GM12864 (cell line): ENCODE results near the gene MED27.

ENCODE experiments used
- DNase-seq: peaks from one replicate; pipeline ENCODE4 v3.0.0-alpha.2; 2011; ENCODE audit warnings: low read depth
- H3K4me3 ChIP-seq: 2 replicates; pipeline ENCODE4 v1.5.1; 2011; ENCODE audit warnings: mild to moderate bottlenecking, low read depth, low read length, control low read depth
- TF ChIP-seq, protein P1 (sequence below): IDR thresholded peaks from 2 replicates; pipeline ENCODE4 v1.5.1; 2011; ENCODE audit warnings: low read depth, mild to moderate bottlenecking, moderate library complexity, low read length, control low read depth, inconsistent platforms; ENCODE audit errors: missing control alignments

MED27 gene

DNA sequence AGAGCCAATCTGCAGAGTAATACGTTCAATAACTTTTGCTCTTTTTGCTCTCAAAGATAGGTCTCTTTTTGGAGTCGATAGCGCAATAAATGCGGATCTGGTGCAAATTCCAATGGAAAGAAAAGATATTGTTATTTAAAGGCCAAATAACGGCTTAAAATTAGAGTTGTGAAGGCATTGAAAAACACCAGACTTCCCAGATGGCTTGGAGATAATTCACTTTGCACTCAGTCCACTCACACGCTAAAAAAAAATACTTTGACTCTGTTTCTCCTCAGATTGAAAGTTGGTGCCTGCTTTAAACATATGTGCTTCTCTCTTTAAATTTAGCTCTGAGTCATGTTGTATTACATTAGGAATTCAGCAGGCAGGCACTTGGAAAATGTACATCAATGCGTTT, 19.5 kb upstream of the MED27 start:
- TF ChIP-seq, protein P1, sequence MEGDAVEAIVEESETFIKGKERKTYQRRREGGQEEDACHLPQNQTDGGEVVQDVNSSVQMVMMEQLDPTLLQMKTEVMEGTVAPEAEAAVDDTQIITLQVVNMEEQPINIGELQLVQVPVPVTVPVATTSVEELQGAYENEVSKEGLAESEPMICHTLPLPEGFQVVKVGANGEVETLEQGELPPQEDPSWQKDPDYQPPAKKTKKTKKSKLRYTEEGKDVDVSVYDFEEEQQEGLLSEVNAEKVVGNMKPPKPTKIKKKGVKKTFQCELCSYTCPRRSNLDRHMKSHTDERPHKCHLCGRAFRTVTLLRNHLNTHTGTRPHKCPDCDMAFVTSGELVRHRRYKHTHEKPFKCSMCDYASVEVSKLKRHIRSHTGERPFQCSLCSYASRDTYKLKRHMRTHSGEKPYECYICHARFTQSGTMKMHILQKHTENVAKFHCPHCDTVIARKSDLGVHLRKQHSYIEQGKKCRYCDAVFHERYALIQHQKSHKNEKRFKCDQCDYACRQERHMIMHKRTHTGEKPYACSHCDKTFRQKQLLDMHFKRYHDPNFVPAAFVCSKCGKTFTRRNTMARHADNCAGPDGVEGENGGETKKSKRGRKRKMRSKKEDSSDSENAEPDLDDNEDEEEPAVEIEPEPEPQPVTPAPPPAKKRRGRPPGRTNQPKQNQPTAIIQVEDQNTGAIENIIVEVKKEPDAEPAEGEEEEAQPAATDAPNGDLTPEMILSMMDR = no peak
- no peak overlapping the region for H3K4me3 ChIP-seq
- DNase-seq = no peak

DNA sequence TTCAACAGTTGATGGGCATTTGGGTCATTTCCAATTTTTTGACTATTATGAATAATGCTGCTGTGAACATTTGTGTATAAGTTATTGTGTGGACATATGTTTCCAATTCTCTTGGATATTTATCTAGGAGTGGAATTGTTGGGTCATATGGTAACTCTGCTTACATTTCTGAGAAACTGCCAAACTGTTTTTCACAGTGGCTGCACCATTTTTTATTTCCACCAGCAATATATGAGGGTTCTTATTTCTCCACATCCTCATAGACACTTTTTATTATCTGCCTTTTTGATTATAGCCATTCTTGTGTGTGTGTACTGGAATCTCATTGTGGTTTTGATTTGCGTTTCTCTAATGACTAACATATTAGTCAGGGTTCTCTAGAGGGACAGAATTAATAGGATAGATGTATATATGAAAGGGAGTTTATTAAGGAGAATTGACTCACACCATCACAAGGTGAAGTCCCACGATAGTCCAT, 14.7 kb upstream of the MED27 start:
- no peak for DNase-seq
- TF ChIP-seq, protein P1 = no peak
- H3K4me3 ChIP-seq = no peak overlapping the region

GRCh38 chr9:132090771-132091170, 11.1 kb upstream of the MED27 start:
- no peak for DNase-seq
- TF ChIP-seq, protein P1 = no peak
- H3K4me3 ChIP-seq = no peak overlapping the region

DNA sequence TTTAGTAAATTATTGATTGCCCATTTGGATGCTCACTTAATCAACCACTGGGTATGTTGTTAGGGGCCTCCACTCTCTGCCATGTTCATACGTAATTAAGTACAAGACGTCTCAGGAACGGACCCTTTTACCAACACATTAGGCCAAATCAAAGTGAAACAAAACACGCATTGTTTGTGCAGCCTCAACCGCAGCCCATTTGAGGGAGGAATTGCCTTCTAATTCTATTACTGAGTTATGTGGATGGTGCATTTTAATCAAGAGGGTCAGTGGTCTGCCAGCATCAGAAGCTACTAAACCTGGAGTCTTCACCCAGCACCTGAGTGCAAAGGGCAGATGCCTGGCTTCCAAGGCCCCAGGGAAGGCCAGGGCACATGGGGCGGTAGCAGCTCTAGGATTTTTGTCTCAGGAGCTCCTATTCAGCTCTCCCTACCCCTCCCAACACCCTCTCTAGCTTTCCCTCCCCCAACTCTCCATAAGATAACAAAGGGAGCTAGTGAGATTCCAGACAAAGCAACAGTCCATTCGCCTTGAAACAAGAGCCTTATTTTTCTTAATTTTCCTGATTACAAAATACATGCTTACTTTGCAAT, 7.9 kb upstream of the MED27 start:
- no peak for DNase-seq
- no peak overlapping the region for H3K4me3 ChIP-seq
- TF ChIP-seq, protein P1 = no peak

DNA sequence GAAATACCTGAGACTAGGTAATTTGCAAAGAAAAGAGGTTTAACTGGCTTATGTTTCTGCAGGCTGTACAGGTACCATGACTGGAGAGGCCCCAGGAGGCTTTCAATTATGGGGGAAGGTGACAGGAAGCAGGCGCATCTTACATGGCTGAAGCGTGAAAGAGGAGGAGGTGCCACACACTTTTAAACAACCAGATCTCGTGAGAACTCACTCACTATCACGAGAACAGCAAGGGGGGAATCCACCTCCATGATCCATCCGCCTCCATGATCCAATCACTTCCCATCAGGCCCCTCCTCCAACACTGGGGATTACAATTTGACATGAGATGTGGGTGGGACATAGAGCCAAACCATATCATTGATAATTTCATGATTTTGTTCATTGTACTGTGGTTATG, 2.5 kb upstream of the MED27 start:
- TF ChIP-seq, protein P1 = no peak
- no peak overlapping the region for H3K4me3 ChIP-seq
- DNase-seq = no peak

DNA sequence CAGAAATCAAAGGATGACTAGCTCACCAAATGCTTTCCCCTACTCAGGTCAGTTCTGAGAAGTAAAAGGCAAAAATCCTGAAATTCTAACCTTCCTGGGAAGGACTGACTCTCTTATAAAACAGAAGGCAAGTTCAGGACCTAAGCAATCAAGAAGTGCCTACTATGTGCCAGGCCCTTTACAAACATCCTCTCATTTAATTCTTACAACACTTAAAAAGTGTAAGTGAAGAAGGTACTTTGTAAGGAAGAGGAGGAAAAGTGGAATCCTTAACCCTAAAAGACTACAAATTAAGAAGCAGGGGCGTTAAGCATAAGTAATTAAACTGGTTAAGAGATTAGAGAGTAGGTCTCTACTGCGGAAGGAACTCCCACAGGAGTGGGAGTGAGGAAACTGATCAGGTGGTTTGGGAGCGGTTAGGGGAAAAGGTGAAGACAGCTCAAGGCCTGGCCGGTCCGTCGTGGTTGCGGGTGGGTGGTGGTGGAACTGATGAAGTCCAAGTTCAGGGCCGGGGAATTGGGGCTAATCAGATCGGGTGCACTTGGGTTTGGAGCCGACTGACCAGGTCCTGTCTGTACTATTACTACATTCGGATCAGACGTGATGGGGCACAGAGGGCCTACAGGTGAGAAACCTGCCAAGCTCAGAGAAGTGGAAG, 839 bp downstream of the MED27 start:
- peak overlapping the region; percentile 91 for H3K4me3 ChIP-seq
- DNase-seq = no peak
- TF ChIP-seq, protein P1 = no peak
